ENCODE data around the gene SPNS2. TPM values are rescaled to one million over a fixed set of nuclear protein-coding genes. Genes with fewer than 3 reads are reported as not detected.

The SPNS2 gene
- total RNA-seq, 4 donors from 2014 or later = 5.4 to 49.8 (median 23.4) TPM

GRCh38 chr17:4474093-4474492 is 24.6 kb upstream of the SPNS2 start:
- no peaks in the 10 kb centered on the region for H3K4me1 ChIP-seq
- H3K4me3 ChIP-seq = no peak overlapping the region
- no peak overlapping the region for H3K27ac ChIP-seq
- WGBS, 2 donors = 82 to 83% methylated on average over 11 to 13 of the region's 13 CpGs
- DNase-seq (ENCODE audit: low spot score in 2 of 2) = no peak
- no peaks in the 10 kb centered on the region for H3K9me3 ChIP-seq
- H3K36me3 ChIP-seq = no peaks in the 10 kb centered on the region
- TF ChIP-seq CTCF (IDR thresholded peaks at IDR 0.05) (no peak), EP300 (IDR thresholded peaks at IDR 0.05) (no peak), POLR2A (IDR thresholded peaks at IDR 0.05) (no peak)
- no peaks in the 10 kb centered on the region for H3K27me3 ChIP-seq

GRCh38 chr17:4475001-4475400 is 23.7 kb upstream of the SPNS2 start:
- TF ChIP-seq EP300 (IDR thresholded peaks at IDR 0.05) = no peak
- TF ChIP-seq CTCF (IDR thresholded peaks at IDR 0.05) = no peak
- no peak for TF ChIP-seq POLR2A (IDR thresholded peaks at IDR 0.05)
- no peak for DNase-seq (ENCODE audit: low spot score in 2 of 2)
- no peaks in the 10 kb centered on the region for H3K27me3 ChIP-seq
- peaks cover 0 to 2% (median 0%) of the 10 kb centered on the region in 4 donors for H3K4me1 ChIP-seq
- WGBS, 2 donors = 73 to 79% methylated on average over 6 to 9 of the region's 9 CpGs
- no peak overlapping the region for H3K4me3 ChIP-seq
- H3K27ac ChIP-seq = no peak overlapping the region
- no peaks in the 10 kb centered on the region for H3K9me3 ChIP-seq
- H3K36me3 ChIP-seq = no peaks in the 10 kb centered on the region

GRCh38 chr17:4475463-4475862 is 23.2 kb upstream of the SPNS2 start:
- no peak for DNase-seq (ENCODE audit: low spot score in 2 of 2)
- Histone ChIP-seq H3K27me3 (no peaks in the 10 kb centered on the region), H3K27ac (no peak overlapping the region), H3K4me3 (no peak overlapping the region), H3K4me1 (peaks cover 0 to 5% (median 0%) of the 10 kb centered on the region in 4 donors), H3K9me3 (no peaks in the 10 kb centered on the region), H3K36me3 (no peaks in the 10 kb centered on the region)
- no peak for TF ChIP-seq POLR2A (IDR thresholded peaks at IDR 0.05)
- TF ChIP-seq CTCF (IDR thresholded peaks at IDR 0.05) = no peak
- WGBS, 2 donors = 78 to 79% methylated on average over 6 to 7 of the region's 7 CpGs

- TF ChIP-seq POLR2A (IDR thresholded peaks at IDR 0.05) (no peak), CTCF (IDR thresholded peaks at IDR 0.05) (no peak), EP300 (IDR thresholded peaks at IDR 0.05) (no peak)
- Histone ChIP-seq H3K36me3 (no peaks in the 10 kb centered on the region), H3K27ac (no peak overlapping the region), H3K9me3 (no peaks in the 10 kb centered on the region), H3K4me3 (no peak overlapping the region), H3K27me3 (no peaks in the 10 kb centered on the region), H3K4me1 (peaks cover 0 to 11% (median 0%) of the 10 kb centered on the region in 4 donors)
- DNase-seq (ENCODE audit: low spot score in 2 of 2) = no peak
- WGBS, 2 donors = 77 to 91% methylated on average over 8 to 11 of the region's 14 CpGs
Measured at GRCh38 chr17:4476017-4476416, 22.7 kb upstream of the SPNS2 start.

- TF ChIP-seq EP300 (IDR thresholded peaks at IDR 0.05) (no peak), POLR2A (IDR thresholded peaks at IDR 0.05) (no peak), CTCF (IDR thresholded peaks at IDR 0.05) (no peak)
- 79 to 87% methylated on average over 13 to 19 of the region's 19 CpGs for WGBS, 2 donors
- DNase-seq (ENCODE audit: low spot score in 2 of 2) = no peak
- Histone ChIP-seq H3K27me3 (no peaks in the 10 kb centered on the region), H3K27ac (no peak overlapping the region), H3K4me3 (no peak overlapping the region), H3K4me1 (peaks cover 0 to 17% (median 0%) of the 10 kb centered on the region in 4 donors), H3K36me3 (no peaks in the 10 kb centered on the region), H3K9me3 (no peaks in the 10 kb centered on the region)
Measured at GRCh38 chr17:4476511-4477070, 22.1 kb upstream of the SPNS2 start.

All from tibial nerve (tissue), 4 donors.